Transverse colon (tissue), 3 donors: ENCODE results near the gene GPHN.

Experiments
- POLR2A ChIP-seq: fragments of 450-650 bp; IDR thresholded peaks from one replicate; pipeline ENCODE4 v1.6.1; 2016; ENCODE audit warnings: antibody characterized with exemption, mild to moderate bottlenecking, moderate library complexity
- TF ChIP-seq, protein P1 (sequence below), 5 experiments: fragments of 200-600 bp in 3 of 5; fragments of 450-650 bp in 2 of 5; sonication (generic) in 3 of 5; IDR thresholded peaks; 1 replicate in 2 of 5; 2 replicates in 3 of 5; pipeline ENCODE4 v1.5.1; 2016 to 2017; ENCODE audit warnings: antibody characterized with exemption in 5 of 5, inconsistent platforms in 3 of 5, mild to moderate bottlenecking in 2 of 5, moderate library complexity in 1 of 5

DNA sequence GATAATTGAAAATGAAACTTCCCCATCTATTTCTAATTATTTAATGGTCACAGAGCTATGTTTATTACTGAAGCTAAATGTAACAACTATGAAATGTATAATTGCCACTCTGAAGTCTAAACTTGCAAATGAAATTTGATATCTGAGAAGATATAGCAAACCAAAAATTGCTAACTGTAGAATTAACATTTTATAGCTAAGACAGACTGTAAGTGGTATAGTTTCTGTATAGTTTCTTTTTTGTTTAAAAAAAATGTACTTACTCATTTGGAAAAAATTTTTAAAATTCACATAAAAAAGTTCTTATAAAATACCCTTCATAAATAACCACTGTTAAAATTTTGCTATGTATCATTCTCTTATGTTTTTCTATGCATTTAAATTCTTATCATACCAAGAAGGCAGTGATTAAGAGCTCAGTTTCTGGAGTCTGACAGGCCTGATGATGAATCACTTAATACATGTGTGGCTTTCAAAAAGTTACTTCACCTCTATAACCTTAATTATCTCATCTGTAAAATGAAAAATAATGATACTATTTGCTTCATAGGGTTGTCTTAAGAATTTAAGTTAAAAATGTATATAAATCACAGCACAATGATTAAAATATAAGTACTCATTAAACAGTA, 466.6 kb downstream of the GPHN start:
- TF ChIP-seq, protein P1, sequence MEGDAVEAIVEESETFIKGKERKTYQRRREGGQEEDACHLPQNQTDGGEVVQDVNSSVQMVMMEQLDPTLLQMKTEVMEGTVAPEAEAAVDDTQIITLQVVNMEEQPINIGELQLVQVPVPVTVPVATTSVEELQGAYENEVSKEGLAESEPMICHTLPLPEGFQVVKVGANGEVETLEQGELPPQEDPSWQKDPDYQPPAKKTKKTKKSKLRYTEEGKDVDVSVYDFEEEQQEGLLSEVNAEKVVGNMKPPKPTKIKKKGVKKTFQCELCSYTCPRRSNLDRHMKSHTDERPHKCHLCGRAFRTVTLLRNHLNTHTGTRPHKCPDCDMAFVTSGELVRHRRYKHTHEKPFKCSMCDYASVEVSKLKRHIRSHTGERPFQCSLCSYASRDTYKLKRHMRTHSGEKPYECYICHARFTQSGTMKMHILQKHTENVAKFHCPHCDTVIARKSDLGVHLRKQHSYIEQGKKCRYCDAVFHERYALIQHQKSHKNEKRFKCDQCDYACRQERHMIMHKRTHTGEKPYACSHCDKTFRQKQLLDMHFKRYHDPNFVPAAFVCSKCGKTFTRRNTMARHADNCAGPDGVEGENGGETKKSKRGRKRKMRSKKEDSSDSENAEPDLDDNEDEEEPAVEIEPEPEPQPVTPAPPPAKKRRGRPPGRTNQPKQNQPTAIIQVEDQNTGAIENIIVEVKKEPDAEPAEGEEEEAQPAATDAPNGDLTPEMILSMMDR (IDR thresholded peaks at IDR 0.05): no peak
- TF ChIP-seq POLR2A: no peak
